ENCODE measurements around the gene CEP112. TPM values are rescaled to one million over a fixed set of nuclear protein-coding genes. Genes with fewer than 3 reads are reported as not detected.

Gene CEP112
- total and polyA plus RNA-seq, 4 donors: 5.9 to 32.9 (median 18.8) TPM

- TF ChIP-seq, protein P1, sequence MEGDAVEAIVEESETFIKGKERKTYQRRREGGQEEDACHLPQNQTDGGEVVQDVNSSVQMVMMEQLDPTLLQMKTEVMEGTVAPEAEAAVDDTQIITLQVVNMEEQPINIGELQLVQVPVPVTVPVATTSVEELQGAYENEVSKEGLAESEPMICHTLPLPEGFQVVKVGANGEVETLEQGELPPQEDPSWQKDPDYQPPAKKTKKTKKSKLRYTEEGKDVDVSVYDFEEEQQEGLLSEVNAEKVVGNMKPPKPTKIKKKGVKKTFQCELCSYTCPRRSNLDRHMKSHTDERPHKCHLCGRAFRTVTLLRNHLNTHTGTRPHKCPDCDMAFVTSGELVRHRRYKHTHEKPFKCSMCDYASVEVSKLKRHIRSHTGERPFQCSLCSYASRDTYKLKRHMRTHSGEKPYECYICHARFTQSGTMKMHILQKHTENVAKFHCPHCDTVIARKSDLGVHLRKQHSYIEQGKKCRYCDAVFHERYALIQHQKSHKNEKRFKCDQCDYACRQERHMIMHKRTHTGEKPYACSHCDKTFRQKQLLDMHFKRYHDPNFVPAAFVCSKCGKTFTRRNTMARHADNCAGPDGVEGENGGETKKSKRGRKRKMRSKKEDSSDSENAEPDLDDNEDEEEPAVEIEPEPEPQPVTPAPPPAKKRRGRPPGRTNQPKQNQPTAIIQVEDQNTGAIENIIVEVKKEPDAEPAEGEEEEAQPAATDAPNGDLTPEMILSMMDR (IDR thresholded peaks at IDR 0.05; ENCODE audit: control extremely low read depth, extremely low read depth): no peak
Observed at GRCh38 chr17:65637786-65638185, 554.1 kb downstream of the CEP112 start.

GRCh38 chr17:65634533-65634932, 557.4 kb downstream of the CEP112 start:
- WGBS, 2 donors: 71 to 80% methylated on average over 3 of the region's 3 CpGs
- peak in 1 of 3 donors; percentile 23 for DNase-seq
- no peak for ATAC-seq (ENCODE audit: insufficient read depth, low FRiP score)
- peaks cover 0 to 19% (median 5%) of the 10 kb centered on the region in 5 donors for H3K4me1 ChIP-seq (ENCODE audit: control insufficient read depth in 5 of 5, insufficient read depth in 5 of 5, low read length in 5 of 5)
- H3K27ac ChIP-seq (ENCODE audit: low read depth in 1 of 2, low read length in 1 of 2): no peak overlapping the region
- no peak overlapping the region for H3K9ac ChIP-seq (ENCODE audit: insufficient read depth in 1 of 2, low read length in 2 of 2)
- no peaks in the 10 kb centered on the region for H3K36me3 ChIP-seq (ENCODE audit: control insufficient read depth in 4 of 4, insufficient read depth in 4 of 4, low read length in 4 of 4)
- TF ChIP-seq, protein P1 (IDR thresholded peaks at IDR 0.05; ENCODE audit: control extremely low read depth, extremely low read depth): no peak
- no peaks in the 10 kb centered on the region for H3K27me3 ChIP-seq (ENCODE audit: control insufficient read depth in 3 of 3, insufficient read depth in 3 of 3, low read length in 2 of 3)
- H3K4me3 ChIP-seq: no peak overlapping the region
- H3K9me3 ChIP-seq (ENCODE audit: control insufficient read depth in 4 of 4, insufficient read depth in 3 of 4, low read length in 3 of 4): no peaks in the 10 kb centered on the region

More at GRCh38 chr17:65637786-65638185, 554.1 kb downstream of the CEP112 start:
- no peaks in the 10 kb centered on the region for H3K36me3 ChIP-seq (ENCODE audit: control insufficient read depth in 4 of 4, insufficient read depth in 4 of 4, low read length in 4 of 4)
- H3K4me1 ChIP-seq (ENCODE audit: control insufficient read depth in 5 of 5, insufficient read depth in 5 of 5, low read length in 5 of 5): peaks cover 0 to 19% (median 5%) of the 10 kb centered on the region in 5 donors
- peak in 2 of 3 donors; percentile 63 to 76 for DNase-seq
- H3K27ac ChIP-seq (ENCODE audit: low read depth in 1 of 2, low read length in 1 of 2): peak overlapping the region in 1 of 2 donors; percentile 33
- no peaks in the 10 kb centered on the region for H3K27me3 ChIP-seq (ENCODE audit: control insufficient read depth in 3 of 3, insufficient read depth in 3 of 3, low read length in 2 of 3)
- WGBS, 2 donors: 91 to 95% methylated on average over 3 of the region's 3 CpGs
- no peak overlapping the region for H3K9ac ChIP-seq (ENCODE audit: insufficient read depth in 1 of 2, low read length in 2 of 2)
- ATAC-seq (ENCODE audit: insufficient read depth, low FRiP score): no peak
- H3K9me3 ChIP-seq (ENCODE audit: control insufficient read depth in 4 of 4, insufficient read depth in 3 of 4, low read length in 3 of 4): no peaks in the 10 kb centered on the region
- H3K4me3 ChIP-seq: no peak overlapping the region

GRCh38 chr17:65633988-65634387, 557.9 kb downstream of the CEP112 start:
- H3K9ac ChIP-seq (ENCODE audit: insufficient read depth in 1 of 2, low read length in 2 of 2): no peak overlapping the region
- TF ChIP-seq, protein P1 (IDR thresholded peaks at IDR 0.05; ENCODE audit: control extremely low read depth, extremely low read depth): no peak
- DNase-seq: peak in 2 of 3 donors; percentile 48 to 69
- H3K4me3 ChIP-seq: no peak overlapping the region
- peaks cover 0 to 19% (median 5%) of the 10 kb centered on the region in 5 donors for H3K4me1 ChIP-seq (ENCODE audit: control insufficient read depth in 5 of 5, insufficient read depth in 5 of 5, low read length in 5 of 5)
- H3K27ac ChIP-seq (ENCODE audit: low read depth in 1 of 2, low read length in 1 of 2): no peak overlapping the region
- no peaks in the 10 kb centered on the region for H3K27me3 ChIP-seq (ENCODE audit: control insufficient read depth in 3 of 3, insufficient read depth in 3 of 3, low read length in 2 of 3)
- no peaks in the 10 kb centered on the region for H3K9me3 ChIP-seq (ENCODE audit: control insufficient read depth in 4 of 4, insufficient read depth in 3 of 4, low read length in 3 of 4)
- no peaks in the 10 kb centered on the region for H3K36me3 ChIP-seq (ENCODE audit: control insufficient read depth in 4 of 4, insufficient read depth in 4 of 4, low read length in 4 of 4)
- peak; percentile 65 for ATAC-seq (ENCODE audit: insufficient read depth, low FRiP score)

All from lung (tissue), 12 donors.